ENCODE results near the gene COL24A1.

DNA sequence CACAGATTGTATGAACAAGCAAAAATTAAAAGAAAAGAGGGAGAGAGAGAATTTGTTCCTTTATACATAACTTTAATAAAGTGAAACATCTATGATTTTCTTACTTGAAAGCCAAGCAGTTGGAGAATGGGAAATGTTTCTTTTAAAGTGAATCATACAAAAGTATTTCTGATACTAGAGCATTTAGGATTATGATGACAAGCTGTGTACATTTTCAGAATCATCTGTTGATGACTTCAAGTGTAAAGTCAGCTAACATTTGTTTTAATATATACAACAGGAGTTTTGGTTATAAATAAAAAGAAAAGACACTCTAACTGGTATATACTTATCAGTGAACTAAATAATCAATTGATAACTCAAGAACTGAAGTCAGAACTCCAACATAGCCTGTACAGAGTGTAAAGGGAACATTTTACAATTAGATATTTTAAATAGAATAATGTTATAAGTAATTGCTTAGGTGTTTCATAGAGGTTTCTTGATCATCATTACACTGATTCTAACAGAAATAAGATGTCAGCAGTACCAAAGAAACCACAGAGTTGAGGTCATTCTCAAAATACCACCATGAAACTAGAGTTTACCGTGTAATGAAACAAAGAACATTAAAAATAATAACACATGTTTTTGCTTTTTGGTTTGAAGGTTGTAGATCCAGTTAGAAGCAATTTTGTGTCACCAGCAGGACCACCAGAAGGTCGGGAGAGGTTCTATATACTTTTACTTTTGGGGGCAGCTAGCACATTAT is 103.4 kb downstream of the COL24A1 start:
- no peak for TF ChIP-seq EZH2 (IDR thresholded peaks at IDR 0.05)
- no peak for TF ChIP-seq POLR2AphosphoS5 (IDR thresholded peaks at IDR 0.05; ENCODE audit: borderline replicate concordance, low read depth, low read length)
- TF ChIP-seq FOXP2 (optimal IDR thresholded peaks at IDR 0.05; ENCODE audit: control extremely low read depth, extremely low read length, insufficient read depth), result no peak
